Measurements from ENCODE around the gene CDYL2. TPM values are rescaled to one million over a fixed set of nuclear protein-coding genes. Genes with fewer than 3 reads are reported as not detected.

Gene CDYL2
- total RNA-seq, 4 donors from 2014 or later = 0.83 to 6.5 (median 3.6) TPM

DNA sequence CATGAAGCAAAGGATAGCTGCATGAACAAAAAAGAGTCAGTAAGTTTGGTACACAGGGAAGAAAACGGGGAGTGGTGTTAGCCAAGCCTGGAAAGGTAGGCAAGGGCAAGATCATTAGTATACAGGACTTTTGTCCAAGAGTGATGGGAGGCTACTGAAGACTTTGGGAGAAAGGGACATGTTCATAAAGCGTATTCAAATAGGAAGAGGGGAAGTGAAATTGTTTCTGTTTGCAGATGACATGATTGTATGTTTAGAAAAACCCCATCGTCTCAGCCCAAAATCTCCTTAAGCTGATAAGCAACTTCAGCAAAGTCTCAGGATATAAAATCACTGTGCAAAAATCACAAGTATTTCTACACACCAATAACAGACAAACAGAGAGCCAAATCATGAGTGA is 19.4 kb downstream of the CDYL2 start:
- no peak overlapping the region for H3K4me3 ChIP-seq
- 80% methylated on average over 3 of the region's 3 CpGs for WGBS
- intact Hi-C loops (cut with DNase I) = no loop called here
- H3K36me3 ChIP-seq = no peaks in the 10 kb centered on the region
- TF ChIP-seq POLR2A (IDR thresholded peaks at IDR 0.05; ENCODE audit: low read depth) = no peak
- no peak for TF ChIP-seq POLR2AphosphoS5 (IDR thresholded peaks at IDR 0.05)
- no peak for TF ChIP-seq EP300 (IDR thresholded peaks at IDR 0.05)
- TF ChIP-seq, protein P1, sequence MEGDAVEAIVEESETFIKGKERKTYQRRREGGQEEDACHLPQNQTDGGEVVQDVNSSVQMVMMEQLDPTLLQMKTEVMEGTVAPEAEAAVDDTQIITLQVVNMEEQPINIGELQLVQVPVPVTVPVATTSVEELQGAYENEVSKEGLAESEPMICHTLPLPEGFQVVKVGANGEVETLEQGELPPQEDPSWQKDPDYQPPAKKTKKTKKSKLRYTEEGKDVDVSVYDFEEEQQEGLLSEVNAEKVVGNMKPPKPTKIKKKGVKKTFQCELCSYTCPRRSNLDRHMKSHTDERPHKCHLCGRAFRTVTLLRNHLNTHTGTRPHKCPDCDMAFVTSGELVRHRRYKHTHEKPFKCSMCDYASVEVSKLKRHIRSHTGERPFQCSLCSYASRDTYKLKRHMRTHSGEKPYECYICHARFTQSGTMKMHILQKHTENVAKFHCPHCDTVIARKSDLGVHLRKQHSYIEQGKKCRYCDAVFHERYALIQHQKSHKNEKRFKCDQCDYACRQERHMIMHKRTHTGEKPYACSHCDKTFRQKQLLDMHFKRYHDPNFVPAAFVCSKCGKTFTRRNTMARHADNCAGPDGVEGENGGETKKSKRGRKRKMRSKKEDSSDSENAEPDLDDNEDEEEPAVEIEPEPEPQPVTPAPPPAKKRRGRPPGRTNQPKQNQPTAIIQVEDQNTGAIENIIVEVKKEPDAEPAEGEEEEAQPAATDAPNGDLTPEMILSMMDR (IDR thresholded peaks at IDR 0.05) = no peak
- no peaks in the 10 kb centered on the region for H3K4me1 ChIP-seq
- H3K27me3 ChIP-seq = no peaks in the 10 kb centered on the region
- peaks cover 0 to 27% (median 16%) of the 10 kb centered on the region in 4 donors for H3K9me3 ChIP-seq
- no peak for DNase-seq (ENCODE audit: extremely low spot score)
- H3K27ac ChIP-seq (replicated peaks in 1 of 4) = no peak overlapping the region

DNA sequence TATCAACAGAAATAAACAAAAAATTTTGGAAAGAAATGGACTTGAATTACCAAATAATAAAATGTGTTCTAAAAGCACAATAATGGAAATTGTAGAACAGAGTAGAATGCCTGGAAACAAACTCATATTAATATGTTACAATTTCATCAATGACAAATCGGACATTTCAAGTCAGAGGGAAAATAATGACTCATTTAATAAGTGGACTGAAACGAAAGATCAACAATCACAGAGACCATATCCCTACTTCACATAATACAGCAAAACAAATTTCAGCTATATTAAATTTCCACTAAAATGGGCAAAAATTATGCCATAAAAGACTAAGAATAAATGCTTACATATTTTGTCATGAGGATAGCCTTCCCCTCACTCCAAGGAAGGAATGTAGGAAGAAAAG is 25.7 kb downstream of the CDYL2 start:
- Histone ChIP-seq H3K27ac (replicated peaks in 1 of 4) (no peak overlapping the region), H3K4me1 (no peaks in the 10 kb centered on the region), H3K36me3 (no peaks in the 10 kb centered on the region), H3K4me3 (no peak overlapping the region), H3K9me3 (peaks cover 0 to 27% (median 16%) of the 10 kb centered on the region in 4 donors), H3K27me3 (no peaks in the 10 kb centered on the region)
- intact Hi-C loops (cut with DNase I) = no loop called here
- no peak for TF ChIP-seq EP300 (IDR thresholded peaks at IDR 0.05)
- no peak for TF ChIP-seq POLR2AphosphoS5 (IDR thresholded peaks at IDR 0.05)
- TF ChIP-seq, protein P1 (IDR thresholded peaks at IDR 0.05) = no peak
- no peak for TF ChIP-seq POLR2A (IDR thresholded peaks at IDR 0.05; ENCODE audit: low read depth)
- DNase-seq (ENCODE audit: extremely low spot score) = no peak
- 84% methylated on average over 2 of the region's 2 CpGs for WGBS

DNA sequence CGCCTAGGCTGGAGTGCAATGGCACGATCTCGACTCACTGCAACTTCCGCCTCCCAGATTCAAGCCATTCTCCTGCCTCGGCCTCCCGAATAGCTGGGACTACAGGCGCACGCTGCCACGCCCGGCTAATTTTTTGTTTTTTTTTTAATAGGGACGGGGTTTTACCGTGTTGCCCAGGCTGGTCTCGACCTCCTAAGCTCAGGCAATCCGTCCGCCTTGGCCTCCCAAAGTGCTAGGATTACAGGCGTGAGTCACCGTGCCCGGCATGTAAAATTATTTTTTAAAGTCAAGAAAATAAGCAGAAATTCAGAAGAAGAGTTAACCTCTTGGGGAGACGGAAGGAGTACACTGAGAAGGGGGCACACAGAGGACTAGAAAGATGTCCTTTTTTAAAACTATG is 27.5 kb downstream of the CDYL2 start:
- 83% methylated on average over 19 of the region's 19 CpGs for WGBS
- no peak for DNase-seq (ENCODE audit: extremely low spot score)
- Histone ChIP-seq H3K9me3 (peaks cover 0 to 18% (median 12%) of the 10 kb centered on the region in 4 donors), H3K27ac (replicated peaks in 1 of 4) (no peak overlapping the region), H3K36me3 (no peaks in the 10 kb centered on the region), H3K4me1 (no peaks in the 10 kb centered on the region), H3K27me3 (no peaks in the 10 kb centered on the region), H3K4me3 (no peak overlapping the region)
- intact Hi-C loops (cut with DNase I) = no loop called here
- TF ChIP-seq POLR2A (IDR thresholded peaks at IDR 0.05; ENCODE audit: low read depth) (no peak), POLR2AphosphoS5 (IDR thresholded peaks at IDR 0.05) (no peak), EP300 (IDR thresholded peaks at IDR 0.05) (no peak)
- TF ChIP-seq, protein P1 (IDR thresholded peaks at IDR 0.05) = no peak

DNA sequence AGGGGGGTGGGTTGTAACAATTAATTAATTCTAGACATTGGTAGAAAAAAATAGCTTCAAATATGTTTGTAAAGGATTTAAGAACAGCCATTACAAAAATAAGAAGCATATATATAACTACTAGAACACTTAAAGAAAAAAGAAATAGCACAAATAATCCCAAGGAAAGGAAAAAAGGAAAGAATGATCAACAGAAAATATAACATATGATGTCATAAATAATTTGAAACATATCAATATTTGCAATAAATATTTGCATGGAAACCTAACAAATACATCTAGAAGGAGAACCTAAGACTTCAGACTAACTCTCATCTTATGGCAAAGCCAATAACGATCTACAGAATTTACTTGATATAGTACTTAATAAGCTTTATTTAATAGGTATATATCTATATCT is 28.9 kb downstream of the CDYL2 start:
- Histone ChIP-seq H3K4me3 (no peak overlapping the region), H3K27me3 (no peaks in the 10 kb centered on the region), H3K9me3 (peaks cover 0 to 24% (median 8%) of the 10 kb centered on the region in 4 donors), H3K27ac (replicated peaks in 1 of 4) (no peak overlapping the region), H3K4me1 (no peaks in the 10 kb centered on the region), H3K36me3 (no peaks in the 10 kb centered on the region)
- WGBS = 87% methylated on average over 1 of the region's 1 CpG
- TF ChIP-seq, protein P1 (IDR thresholded peaks at IDR 0.05) = no peak
- TF ChIP-seq EP300 (IDR thresholded peaks at IDR 0.05) (no peak), POLR2A (IDR thresholded peaks at IDR 0.05; ENCODE audit: low read depth) (no peak), POLR2AphosphoS5 (IDR thresholded peaks at IDR 0.05) (no peak)
- no peak for DNase-seq (ENCODE audit: extremely low spot score)
- intact Hi-C loops (cut with DNase I) = no loop called here

DNA sequence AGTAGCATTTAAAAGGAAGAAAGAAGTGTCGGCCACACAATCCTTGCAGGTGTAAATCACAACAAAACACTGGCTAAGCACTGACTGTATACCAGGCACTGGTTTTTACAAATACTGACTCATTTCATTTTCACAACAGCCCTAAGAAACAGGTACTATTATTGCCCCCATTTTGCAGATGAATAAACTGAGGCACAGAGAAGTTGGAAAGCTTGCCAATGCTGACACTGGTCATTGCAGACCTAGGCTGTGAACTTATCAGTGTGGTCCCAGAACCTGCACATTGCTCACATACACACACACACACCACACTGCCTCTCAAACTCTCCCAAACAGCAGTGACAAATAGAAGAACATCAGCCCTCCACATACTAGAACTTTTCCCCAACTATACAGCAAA is 37.6 kb downstream of the CDYL2 start:
- Histone ChIP-seq H3K27me3 (no peaks in the 10 kb centered on the region), H3K27ac (replicated peaks in 1 of 4) (no peak overlapping the region), H3K4me1 (no peaks in the 10 kb centered on the region), H3K9me3 (peaks cover 0 to 36% (median 8%) of the 10 kb centered on the region in 4 donors), H3K4me3 (no peak overlapping the region), H3K36me3 (no peaks in the 10 kb centered on the region)
- 88% methylated on average over 1 of the region's 1 CpG for WGBS
- TF ChIP-seq POLR2AphosphoS5 (IDR thresholded peaks at IDR 0.05) = no peak
- TF ChIP-seq, protein P1 (IDR thresholded peaks at IDR 0.05) = no peak
- no peak for TF ChIP-seq POLR2A (IDR thresholded peaks at IDR 0.05; ENCODE audit: low read depth)
- TF ChIP-seq EP300 (IDR thresholded peaks at IDR 0.05) = no peak
- DNase-seq (ENCODE audit: extremely low spot score) = no peak
- intact Hi-C loops (cut with DNase I) = no loop called here
